ENCODE measurements around the gene LZTR1. TPM values are rescaled to one million over a fixed set of nuclear protein-coding genes. Genes with fewer than 3 reads are reported as not detected.

Gene LZTR1
- total RNA-seq, 1 experiment from 2014 or later = 40.2 TPM

DNA sequence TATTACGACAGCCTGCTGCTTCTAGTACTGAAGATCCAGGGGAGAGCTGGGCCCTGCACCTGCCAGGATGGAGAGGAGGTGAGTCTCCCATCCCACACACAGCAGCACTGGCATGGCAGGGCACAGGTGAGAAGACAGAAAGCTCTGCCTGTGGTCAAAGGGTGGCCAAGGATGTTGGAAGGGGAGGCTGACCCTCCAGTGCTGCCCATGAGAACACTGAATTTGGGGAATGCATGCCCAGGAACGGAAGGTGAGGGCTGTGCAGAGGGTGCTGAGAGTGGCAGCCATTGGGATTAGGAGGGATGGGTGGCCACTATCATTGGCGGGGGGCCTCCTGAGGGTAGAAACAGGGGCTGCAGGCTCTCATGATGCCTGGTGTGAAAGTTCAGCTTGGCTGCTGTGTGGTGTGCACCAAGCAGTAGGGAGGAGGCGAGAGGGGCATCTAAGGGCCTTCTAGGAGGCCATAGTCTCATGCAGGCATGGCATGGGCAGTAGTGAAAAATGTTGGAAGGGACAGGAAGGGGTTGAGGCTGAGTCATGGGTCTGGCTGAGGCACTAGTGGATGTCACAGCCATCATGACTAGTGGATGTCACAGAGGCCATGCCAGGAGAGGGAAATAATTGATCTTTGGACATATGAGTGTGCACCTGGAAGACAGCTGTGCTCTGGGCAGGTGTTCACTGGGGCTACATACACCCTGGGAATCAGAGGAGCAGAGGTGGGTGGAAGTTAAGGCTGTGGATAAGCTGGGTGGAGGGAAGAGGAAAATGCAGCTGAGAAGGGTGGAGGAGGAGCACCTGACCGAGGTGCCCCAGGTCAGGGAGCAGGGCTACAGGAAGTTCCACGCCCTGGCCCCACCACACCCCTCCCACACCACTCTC lies 61.1 kb downstream of the LZTR1 start:
- DNase-seq (ENCODE audit: low read depth, low spot score) (no peak), ATAC-seq (no peak)
- in situ Hi-C loops (cut with HindIII; ENCODE audit: low pct_unique_long_range_greater_than_20kb, low sequenced_read_pairs) (no loop called here), intact Hi-C loops (cut with micrococcal nuclease; ENCODE audit: unreplicated experiment) (no loop called here)
- no peaks in the 10 kb centered on the region for H3K36me3 ChIP-seq (ENCODE audit: control insufficient read depth, insufficient read depth, low read length)
- no peak overlapping the region for H3K4me3 ChIP-seq (ENCODE audit: low read depth in 2 of 2, low read length in 2 of 2)
- TF ChIP-seq TCF7L2 (IDR thresholded peaks at IDR 0.05; ENCODE audit: low read depth, low read length) = no peak
- TF ChIP-seq REST (IDR thresholded peaks at IDR 0.05; ENCODE audit: insufficient read depth in 1 of 2, low read depth in 2 of 2, low read length in 1 of 2) = no peak
- TF ChIP-seq POLR2AphosphoS5 (IDR thresholded peaks at IDR 0.05; ENCODE audit: low read depth, low read length) = no peak
- TF ChIP-seq SIN3A (IDR thresholded peaks at IDR 0.05; ENCODE audit: borderline replicate concordance, insufficient read depth, low read depth, low read length) = no peak
- TF ChIP-seq CTCF (IDR thresholded peaks at IDR 0.05) = no peak
- POLR2A ChIA-PET = no interaction called here
- BruUV-seq (replicated peaks) = no TSS peak
- no peaks in the 10 kb centered on the region for H3K9me3 ChIP-seq (ENCODE audit: control insufficient read depth, insufficient read depth, low read depth, low read length)
- H3K4me1 ChIP-seq (ENCODE audit: control insufficient read depth, insufficient read depth, low read length) = peaks cover 5% of the 10 kb centered on the region; the same call in 1 of the 2 replicates
- CTCF ChIA-PET = no interaction called here
- no peak overlapping the region for H3K27ac ChIP-seq (ENCODE audit: low read length)
- H3K27me3 ChIP-seq (ENCODE audit: control insufficient read depth, insufficient read depth, low read length) = no peaks in the 10 kb centered on the region

DNA sequence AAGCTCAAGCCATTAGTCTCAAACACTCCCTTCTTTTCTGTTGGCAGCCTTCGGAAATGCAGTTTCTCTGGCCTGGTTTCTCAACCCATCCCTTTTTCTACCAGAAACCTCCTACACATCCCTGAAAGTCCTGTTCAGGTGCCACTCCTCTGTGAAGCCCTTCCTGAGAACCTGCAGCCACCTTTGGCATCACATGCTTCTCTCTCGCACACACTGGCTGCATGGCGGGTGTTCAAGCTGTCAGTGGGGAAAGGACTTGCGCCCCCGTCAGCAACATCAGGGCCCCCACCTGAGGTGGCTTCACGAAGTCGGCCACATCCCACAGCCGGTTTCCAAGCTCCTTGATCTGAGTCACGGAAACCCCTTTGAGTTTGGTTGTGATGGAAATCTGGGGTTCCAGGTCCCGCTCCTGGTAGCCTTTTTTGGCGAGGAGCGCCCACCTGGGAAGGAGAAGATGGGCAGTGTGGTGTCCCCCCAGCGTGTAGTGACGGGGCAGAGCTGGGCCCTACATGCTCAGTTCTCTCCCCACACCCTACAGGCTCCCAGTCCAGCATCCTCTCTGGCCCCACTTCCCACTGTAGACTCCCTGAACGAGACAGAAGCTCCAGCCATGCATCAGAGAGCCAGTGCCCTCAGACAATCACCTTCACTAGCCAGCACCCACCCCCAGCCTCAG lies 61.9 kb downstream of the LZTR1 start:
- no peaks in the 10 kb centered on the region for H3K27me3 ChIP-seq (ENCODE audit: control insufficient read depth, insufficient read depth, low read length)
- H3K36me3 ChIP-seq (ENCODE audit: control insufficient read depth, insufficient read depth, low read length) = no peaks in the 10 kb centered on the region
- intact Hi-C loops (cut with micrococcal nuclease; ENCODE audit: unreplicated experiment) (no loop called here), in situ Hi-C loops (cut with HindIII; ENCODE audit: low pct_unique_long_range_greater_than_20kb, low sequenced_read_pairs) (no loop called here)
- ChIA-PET POLR2A (interaction anchor here (0.6 kb wide), 1 partner anchor 53 kb away, joined by 3 read pairs; no protein-coding TSS in a partner anchor), CTCF (no interaction called here)
- H3K4me3 ChIP-seq (ENCODE audit: low read depth in 2 of 2, low read length in 2 of 2) = no peak overlapping the region
- H3K9me3 ChIP-seq (ENCODE audit: control insufficient read depth, insufficient read depth, low read depth, low read length) = no peaks in the 10 kb centered on the region
- DNase-seq (ENCODE audit: low read depth, low spot score) (no peak), ATAC-seq (no peak)
- H3K4me1 ChIP-seq (ENCODE audit: control insufficient read depth, insufficient read depth, low read length) = peaks cover 5% of the 10 kb centered on the region; the same call in 1 of the 2 replicates
- no peak overlapping the region for H3K27ac ChIP-seq (ENCODE audit: low read length)
- no TSS peak for BruUV-seq (replicated peaks)
- TF ChIP-seq POLR2AphosphoS5 (IDR thresholded peaks at IDR 0.05; ENCODE audit: low read depth, low read length) = no peak
- no peak for TF ChIP-seq REST (IDR thresholded peaks at IDR 0.05; ENCODE audit: insufficient read depth in 1 of 2, low read depth in 2 of 2, low read length in 1 of 2)
- TF ChIP-seq TCF7L2 (IDR thresholded peaks at IDR 0.05; ENCODE audit: low read depth, low read length) = no peak

All from Panc1 (cell line).